ENCODE measurements around the gene ABCA9. TPM values are rescaled to one million over a fixed set of nuclear protein-coding genes. Genes with fewer than 3 reads are reported as not detected.

Gene ABCA9
- polyA plus RNA-seq (2011; rRNA removed) (0.06 and 0.25 TPM in 2 replicates), polyA minus RNA-seq (2011; rRNA and poly(A)+ RNA removed) (0.15 and 0.33 TPM in 2 replicates)

GRCh38 chr17:69060822-69061221 is at the start of gene ABCA9:
Gene ABCA9, minus strand, starts transcription at chr17:69060927. Its CDS starts 9,801 bp downstream, at chr17:69051126.
- ChIA-PET CTCF (no interaction called here), POLR2A (no interaction called here)
- Histone ChIP-seq H3K27me3 (ENCODE audit: control insufficient read depth, insufficient read depth, low read length) (no peaks in the 10 kb centered on the region), H3K4me3 (ENCODE audit: low read depth, low read length) (no peak within 1 kb of the TSS), H3K36me3 (ENCODE audit: control insufficient read depth, insufficient read depth, low read length) (no peaks in the 10 kb centered on the region)
- no peak for TF ChIP-seq CTCF (IDR thresholded peaks at IDR 0.05; ENCODE audit: insufficient read depth, low read depth, low read length)
- peak; percentile 63 for DNase-seq (ENCODE audit: low read depth)

GRCh38 chr17:69105907-69106730 is 45.4 kb upstream of the ABCA9 start:
- no peak for TF ChIP-seq CTCF (IDR thresholded peaks at IDR 0.05; ENCODE audit: insufficient read depth, low read depth, low read length)
- POLR2A ChIA-PET: no interaction called here
- Histone ChIP-seq H3K36me3 (ENCODE audit: control insufficient read depth, insufficient read depth, low read length) (no peaks in the 10 kb centered on the region), H3K4me3 (ENCODE audit: low read depth, low read length) (no peak overlapping the region), H3K27me3 (ENCODE audit: control insufficient read depth, insufficient read depth, low read length) (no peaks in the 10 kb centered on the region)
- CTCF ChIA-PET: no interaction called here
- no peak for DNase-seq (ENCODE audit: low read depth)

- DNase-seq (ENCODE audit: low read depth): no peak
- ChIA-PET CTCF (interaction anchor here (0.5 kb wide), 1 partner anchor 157 kb away, joined by 3 read pairs; no protein-coding TSS in a partner anchor), POLR2A (no interaction called here)
- no peaks in the 10 kb centered on the region for H3K36me3 ChIP-seq (ENCODE audit: control insufficient read depth, insufficient read depth, low read length)
- no peaks in the 10 kb centered on the region for H3K27me3 ChIP-seq (ENCODE audit: control insufficient read depth, insufficient read depth, low read length)
- no peak for TF ChIP-seq CTCF (IDR thresholded peaks at IDR 0.05; ENCODE audit: insufficient read depth, low read depth, low read length)
- no peak overlapping the region for H3K4me3 ChIP-seq (ENCODE audit: low read depth, low read length)
Observed at GRCh38 chr17:69103557-69104233, 43.0 kb upstream of the ABCA9 start.

GRCh38 chr17:69098625-69099024 is 37.9 kb upstream of the ABCA9 start:
- POLR2A ChIA-PET: no interaction called here
- CTCF ChIA-PET: no interaction called here
- TF ChIP-seq CTCF (IDR thresholded peaks at IDR 0.05; ENCODE audit: insufficient read depth, low read depth, low read length): no peak
- DNase-seq (ENCODE audit: low read depth): no peak
- no peak overlapping the region for H3K4me3 ChIP-seq (ENCODE audit: low read depth, low read length)
- H3K36me3 ChIP-seq (ENCODE audit: control insufficient read depth, insufficient read depth, low read length): no peaks in the 10 kb centered on the region
- H3K27me3 ChIP-seq (ENCODE audit: control insufficient read depth, insufficient read depth, low read length): no peaks in the 10 kb centered on the region

GRCh38 chr17:69096541-69096940 is 35.8 kb upstream of the ABCA9 start:
- no peak overlapping the region for H3K4me3 ChIP-seq (ENCODE audit: low read depth, low read length)
- TF ChIP-seq CTCF (IDR thresholded peaks at IDR 0.05; ENCODE audit: insufficient read depth, low read depth, low read length): no peak
- no peak for DNase-seq (ENCODE audit: low read depth)
- H3K36me3 ChIP-seq (ENCODE audit: control insufficient read depth, insufficient read depth, low read length): no peaks in the 10 kb centered on the region
- ChIA-PET CTCF (no interaction called here), POLR2A (no interaction called here)
- H3K27me3 ChIP-seq (ENCODE audit: control insufficient read depth, insufficient read depth, low read length): no peaks in the 10 kb centered on the region

Data from BJ (cell line).